Mesothelial cell of epicardium (in vitro differentiated cells): ENCODE measurements around the gene CTSZ. TPM values are rescaled to one million over a fixed set of nuclear protein-coding genes. Genes with fewer than 3 reads are reported as not detected.

Source experiments
- DNase-seq, 2 experiments: peaks; one replicate each; pipeline ENCODE4 v3.0.0; 2021; ENCODE audit warnings: low spot score in 2 of 2; ENCODE audit not compliant: unreplicated experiment in 2 of 2
- H3K27ac Mint-ChIP-seq: 2 replicates; pipeline ENCODE4 v1.8.0; 2021; ENCODE audit warnings: mixed read lengths
- H3K27me3 Mint-ChIP-seq: 2 replicates; pipeline ENCODE4 v1.8.0; 2021; ENCODE audit warnings: low read depth, mixed read lengths
- H3K36me3 Mint-ChIP-seq: 2 replicates; pipeline ENCODE4 v1.8.0; 2021; ENCODE audit warnings: mixed read lengths
- H3K4me1 Mint-ChIP-seq: 2 replicates; pipeline ENCODE4 v1.8.0; 2021; ENCODE audit warnings: mixed read lengths
- H3K4me3 Mint-ChIP-seq: 2 replicates; pipeline ENCODE4 v1.8.0; 2021; ENCODE audit warnings: mild to moderate bottlenecking, moderate library complexity, mixed read lengths
- H3K9me3 Mint-ChIP-seq: 2 replicates; pipeline ENCODE4 v1.8.0; 2021; ENCODE audit warnings: mixed read lengths
- CTCF ChIP-seq: fragments of 200-600 bp; sonication (generic); IDR thresholded peaks from one replicate; pipeline ENCODE4 v1.5.0; 2021; ENCODE audit warnings: antibody characterized with exemption; ENCODE audit not compliant: unreplicated experiment
- total RNA-seq: library from RNA; stranded (reverse); gene quantifications from 3 replicates; pipeline ENCODE4 v1.2.1, GENCODE V29; 2021

The CTSZ gene
- total RNA-seq, 1 donor from 2014 or later = 65.3 TPM

DNA sequence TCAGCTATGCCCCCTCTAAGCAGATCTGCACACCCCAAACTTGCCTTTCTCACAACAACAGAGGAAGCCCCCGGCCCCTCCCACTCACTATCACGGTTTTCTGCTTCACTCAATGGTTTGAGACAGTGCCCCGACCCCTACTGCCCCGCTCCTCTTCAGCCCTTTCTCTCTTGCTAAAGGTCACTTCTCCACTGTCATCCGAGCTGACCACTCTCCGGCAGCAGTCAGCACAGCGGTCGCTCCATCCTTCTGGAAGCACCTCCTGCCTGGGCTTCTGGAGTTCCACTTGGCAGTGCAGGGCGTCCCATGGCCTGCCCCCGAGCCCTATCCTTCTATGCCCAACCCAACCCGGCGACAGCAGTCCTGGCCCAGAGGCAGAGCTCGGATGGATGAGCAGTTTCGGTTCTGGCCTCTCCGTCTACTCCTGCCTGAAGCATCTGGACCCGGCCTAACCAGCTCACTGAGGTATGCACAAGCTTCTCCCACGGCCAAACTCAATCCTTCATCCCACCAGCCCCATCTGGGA, 4.1 kb downstream of the CTSZ start:
- peaks cover 24% of the 10 kb centered on the region for H3K4me1 Mint-ChIP-seq
- H3K27ac Mint-ChIP-seq = no peak overlapping the region
- H3K36me3 Mint-ChIP-seq = peaks cover 17% of the 10 kb centered on the region
- no peak for DNase-seq
- H3K4me3 Mint-ChIP-seq = no peak overlapping the region
- H3K9me3 Mint-ChIP-seq = no peaks in the 10 kb centered on the region
- no peaks in the 10 kb centered on the region for H3K27me3 Mint-ChIP-seq
- no peak for TF ChIP-seq CTCF

GRCh38 chr20:59002388-59002787, 4.7 kb downstream of the CTSZ start:
- Mint-ChIP-seq H3K9me3 (no peaks in the 10 kb centered on the region), H3K4me1 (peaks cover 22% of the 10 kb centered on the region), H3K4me3 (no peak overlapping the region), H3K27ac (no peak overlapping the region), H3K36me3 (peaks cover 21% of the 10 kb centered on the region), H3K27me3 (no peaks in the 10 kb centered on the region)
- TF ChIP-seq CTCF = no peak
- no peak for DNase-seq

DNA sequence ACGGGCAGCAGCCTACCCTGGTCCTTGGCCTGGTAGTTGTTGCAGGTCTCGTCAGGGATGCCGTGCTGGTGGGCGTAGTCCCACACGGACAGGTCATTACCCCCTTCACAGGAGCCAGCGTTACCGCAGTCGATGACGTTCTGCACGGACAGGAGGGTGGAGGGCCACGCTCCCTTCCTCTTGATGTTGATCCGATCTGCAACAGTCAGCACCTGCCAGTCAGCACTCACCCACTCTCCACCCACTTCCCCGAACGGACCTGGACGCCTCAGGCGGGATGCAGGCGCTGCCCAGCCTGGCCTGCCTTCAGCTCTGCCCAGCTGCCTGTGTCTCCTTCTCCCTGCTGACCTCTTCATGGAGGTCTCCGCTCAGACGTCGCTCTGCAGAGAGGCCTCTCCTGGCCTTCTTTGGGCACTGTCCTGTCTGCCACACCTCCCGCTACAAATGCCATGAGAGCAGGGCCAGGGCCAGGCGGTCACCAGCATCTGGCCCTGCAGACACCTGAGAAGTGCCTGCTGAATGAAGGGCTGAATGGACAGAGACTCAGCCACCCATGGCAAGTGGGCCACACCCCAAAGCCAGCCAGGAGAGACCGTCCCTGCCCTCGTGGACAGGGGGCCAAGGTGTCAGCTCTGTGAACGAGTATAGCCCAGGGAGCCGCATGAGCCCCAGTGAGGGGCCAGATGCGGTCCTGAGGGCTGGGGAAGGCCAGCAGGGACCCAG, 5.4 kb downstream of the CTSZ start:
- no peak for DNase-seq
- no peak overlapping the region for H3K4me3 Mint-ChIP-seq
- no peak overlapping the region for H3K27ac Mint-ChIP-seq
- peaks cover 22% of the 10 kb centered on the region for H3K4me1 Mint-ChIP-seq
- H3K36me3 Mint-ChIP-seq = peaks cover 27% of the 10 kb centered on the region
- no peaks in the 10 kb centered on the region for H3K9me3 Mint-ChIP-seq
- TF ChIP-seq CTCF = no peak
- H3K27me3 Mint-ChIP-seq = no peaks in the 10 kb centered on the region

DNA sequence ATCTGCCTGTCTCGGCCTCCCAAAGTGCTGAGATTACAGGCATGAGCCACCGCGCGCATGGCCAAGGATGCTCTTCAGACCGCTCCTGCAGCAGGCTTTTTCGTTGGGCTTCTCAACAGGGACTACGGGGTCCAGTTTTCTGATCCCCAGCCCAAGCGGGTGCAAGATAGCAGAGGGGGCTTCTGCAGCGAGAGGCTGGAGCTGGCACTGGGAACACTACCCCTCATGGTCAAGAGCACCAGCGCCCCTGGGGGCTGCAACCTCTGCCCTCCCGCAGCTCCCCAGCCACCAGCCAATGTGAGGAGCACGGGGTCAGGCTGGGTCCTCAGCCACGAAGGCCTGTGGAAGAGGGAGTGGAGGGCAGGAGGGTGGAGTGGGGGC, 6.0 kb downstream of the CTSZ start:
- peaks cover 20% of the 10 kb centered on the region for H3K4me1 Mint-ChIP-seq
- no peak overlapping the region for H3K27ac Mint-ChIP-seq
- H3K9me3 Mint-ChIP-seq = no peaks in the 10 kb centered on the region
- peaks cover 31% of the 10 kb centered on the region for H3K36me3 Mint-ChIP-seq
- no peaks in the 10 kb centered on the region for H3K27me3 Mint-ChIP-seq
- no peak for DNase-seq
- H3K4me3 Mint-ChIP-seq = no peak overlapping the region
- TF ChIP-seq CTCF = no peak

DNA sequence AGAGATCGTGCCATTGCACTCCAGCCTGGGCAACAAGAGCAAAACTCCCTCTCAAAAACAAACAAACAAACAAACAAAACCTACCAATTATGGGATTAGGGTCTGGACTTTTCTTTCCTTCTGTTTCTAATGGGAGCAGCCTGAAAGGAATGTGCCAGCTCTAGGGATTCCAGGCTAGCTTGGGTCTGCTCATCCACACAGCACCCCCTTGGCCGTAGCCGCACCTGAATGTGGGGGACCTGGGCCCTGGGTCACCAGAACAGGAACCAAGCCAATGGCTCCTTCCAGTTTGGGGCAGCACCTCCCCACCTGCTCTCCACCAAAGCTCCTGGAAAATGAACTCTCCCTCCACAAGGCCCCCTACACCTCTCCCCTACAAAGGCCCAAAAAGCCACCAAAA, 6.7 kb downstream of the CTSZ start:
- Mint-ChIP-seq H3K27ac (no peak overlapping the region), H3K4me1 (peaks cover 15% of the 10 kb centered on the region), H3K9me3 (no peaks in the 10 kb centered on the region), H3K27me3 (no peaks in the 10 kb centered on the region), H3K36me3 (peaks cover 39% of the 10 kb centered on the region), H3K4me3 (no peak overlapping the region)
- DNase-seq = no peak
- TF ChIP-seq CTCF = no peak

GRCh38 chr20:58998656-58999055, 8.4 kb downstream of the CTSZ start:
- Mint-ChIP-seq H3K9me3 (no peaks in the 10 kb centered on the region), H3K4me1 (peaks cover under 1% of the 10 kb centered on the region), H3K4me3 (no peak overlapping the region), H3K27ac (no peak overlapping the region), H3K27me3 (no peaks in the 10 kb centered on the region), H3K36me3 (peaks cover 43% of the 10 kb centered on the region)
- no peak for TF ChIP-seq CTCF
- DNase-seq = no peak
